K562 (cell line): ENCODE results near the gene NFIC. TPM values are rescaled to one million over a fixed set of nuclear protein-coding genes. Genes with fewer than 3 reads are reported as not detected.
A peak's percentile ranks its signal among the peaks of the same experiment; 100 is the strongest.

Experiments
- CBX5 ChIP-seq: IDR thresholded peaks from 2 replicates; pipeline ENCODE4 v1.6.1; 2014; ENCODE audit warnings: low read depth, borderline replicate concordance
- CGGBP1 ChIP-seq: fragments of 250-450 bp; sonication (Bioruptor Pico); IDR thresholded peaks from 2 replicates; pipeline ENCODE4 v1.9.0; 2021; ENCODE audit warnings: mild to moderate bottlenecking
- ELF4 ChIP-seq: fragments of 450-650 bp; formaldehyde crosslinking; IDR thresholded peaks from 2 replicates; pipeline ENCODE4 v1.4.0; 2022; ENCODE audit warnings: missing genetic modification characterization
- HDAC6 ChIP-seq: IDR thresholded peaks from 2 replicates; pipeline ENCODE4 v1.6.1; 2012; ENCODE audit warnings: low read depth, mild to moderate bottlenecking, control low read depth, inconsistent platforms, low read length, moderate library complexity
- KLF1 ChIP-seq: fragments of 450-650 bp; IDR thresholded peaks from 2 replicates; pipeline ENCODE4 v1.6.1; 2016; ENCODE audit warnings: missing genetic modification characterization, missing compliant biosample characterization
- MIER1 ChIP-seq: fragments of 450-650 bp; IDR thresholded peaks from 2 replicates; pipeline ENCODE4 v1.6.1; 2016; ENCODE audit warnings: antibody characterized with exemption, mild to moderate bottlenecking, low read depth
- PHF21A ChIP-seq: fragments of 450-650 bp; IDR thresholded peaks from 2 replicates; pipeline ENCODE4 v1.6.1; 2017; ENCODE audit warnings: low read depth, borderline replicate concordance
- POLR2AphosphoS2 ChIP-seq: IDR thresholded peaks from 2 replicates; pipeline ENCODE4 v1.6.1; 2012; ENCODE audit warnings: low read length, improper control_type of control experiment
- PURB ChIP-seq: sonication (generic); formaldehyde crosslinking; IDR thresholded peaks from 2 replicates; pipeline ENCODE4 v1.9.0; 2021; ENCODE audit warnings: low read depth, mild to moderate bottlenecking, missing genetic modification reagents
- SETDB1 ChIP-seq: IDR thresholded peaks from one replicate; pipeline ENCODE4 v1.6.1; 2012; ENCODE audit warnings: low read length, control low read depth, inconsistent platforms
- SMAD4 ChIP-seq: fragments of 250-450 bp; sonication (Bioruptor Pico); conservative IDR thresholded peaks from 2 replicates; pipeline ENCODE4 v1.8.0; 2021; ENCODE audit warnings: inconsistent platforms, mild to moderate bottlenecking, moderate library complexity
- ZBTB7A ChIP-seq: IDR thresholded peaks from 2 replicates; pipeline ENCODE4 v1.6.1; 2011; ENCODE audit warnings: low read depth, mild to moderate bottlenecking, low read length, moderate library complexity, borderline replicate concordance; ENCODE audit not compliant: control insufficient read depth
- ZFP91 ChIP-seq: sonication (generic); formaldehyde crosslinking; IDR thresholded peaks from 2 replicates; pipeline ENCODE4 v1.8.0; 2022; ENCODE audit warnings: mild to moderate bottlenecking, missing genetic modification reagents
- polyA plus RNA-seq, 8 experiments: library from polyadenylated mRNA; depleted of rRNA in 4 of 8; stranded (reverse) in 5 of 8; unstranded in 3 of 8; fragments of >200 nt; fragmentation: Nextera tagmentation in 2 of 8; fragmentation: Illumina TruSeq in 1 of 8; extraction: Ambion mirVana in 2 of 8; extraction: Trizol in 1 of 8; gene quantifications; 2 replicates each; pipeline versions ENCODE4 v1.2.1 to v1.2.3, GENCODE V29; 2011 to 2014; ENCODE audit warnings: inconsistent platforms in 1 of 8, missing spikeins in 1 of 8
- total RNA-seq, 7 experiments: library from RNA; depleted of rRNA in 6 of 7; stranded (reverse); fragments of >200 nt in 6 of 7; fragmentation: Illumina TruSeq in 2 of 7; extraction: Trizol in 2 of 7; gene quantifications; 2 replicates each; pipeline versions ENCODE4 v1.2.1 to v1.2.3, GENCODE V29; 2011 to 2021; ENCODE audit warnings: low replicate concordance in 1 of 7
- TF ChIP-seq, protein P1 (sequence below): fragments of 250-450 bp; sonication (Bioruptor Pico); IDR thresholded peaks from 2 replicates; pipeline ENCODE4 v1.4.0; 2020
- TF ChIP-seq, protein P2 (sequence below): fragments of 450-650 bp; IDR thresholded peaks from 2 replicates; pipeline ENCODE4 v1.6.1; 2016

NFIC gene
- total and polyA plus RNA-seq, 9 of the 15 experiments (the other 6 are each of a cell fraction or from before 2014, with no cell fraction given), result 0.71 to 62.1 (median 6.9) TPM

- TF ChIP-seq PURB, result no peak
- no peak for TF ChIP-seq SETDB1
- TF ChIP-seq POLR2AphosphoS2, result no peak
- TF ChIP-seq KLF1 (tag), result no peak
- TF ChIP-seq MIER1, result peak; percentile 68; the same call in 1 of the 2 replicates
- TF ChIP-seq ZBTB7A, result no peak
- TF ChIP-seq CBX5, result no peak
- TF ChIP-seq ZFP91 (CRISPR knock-in tag), result no peak
- no peak for TF ChIP-seq PHF21A
- TF ChIP-seq HDAC6, result no peak
- TF ChIP-seq ELF4 (CRISPR knock-in tag), result peak; percentile 57
- no peak for TF ChIP-seq CGGBP1 (CRISPR knock-in tag)
- TF ChIP-seq, protein P1, sequence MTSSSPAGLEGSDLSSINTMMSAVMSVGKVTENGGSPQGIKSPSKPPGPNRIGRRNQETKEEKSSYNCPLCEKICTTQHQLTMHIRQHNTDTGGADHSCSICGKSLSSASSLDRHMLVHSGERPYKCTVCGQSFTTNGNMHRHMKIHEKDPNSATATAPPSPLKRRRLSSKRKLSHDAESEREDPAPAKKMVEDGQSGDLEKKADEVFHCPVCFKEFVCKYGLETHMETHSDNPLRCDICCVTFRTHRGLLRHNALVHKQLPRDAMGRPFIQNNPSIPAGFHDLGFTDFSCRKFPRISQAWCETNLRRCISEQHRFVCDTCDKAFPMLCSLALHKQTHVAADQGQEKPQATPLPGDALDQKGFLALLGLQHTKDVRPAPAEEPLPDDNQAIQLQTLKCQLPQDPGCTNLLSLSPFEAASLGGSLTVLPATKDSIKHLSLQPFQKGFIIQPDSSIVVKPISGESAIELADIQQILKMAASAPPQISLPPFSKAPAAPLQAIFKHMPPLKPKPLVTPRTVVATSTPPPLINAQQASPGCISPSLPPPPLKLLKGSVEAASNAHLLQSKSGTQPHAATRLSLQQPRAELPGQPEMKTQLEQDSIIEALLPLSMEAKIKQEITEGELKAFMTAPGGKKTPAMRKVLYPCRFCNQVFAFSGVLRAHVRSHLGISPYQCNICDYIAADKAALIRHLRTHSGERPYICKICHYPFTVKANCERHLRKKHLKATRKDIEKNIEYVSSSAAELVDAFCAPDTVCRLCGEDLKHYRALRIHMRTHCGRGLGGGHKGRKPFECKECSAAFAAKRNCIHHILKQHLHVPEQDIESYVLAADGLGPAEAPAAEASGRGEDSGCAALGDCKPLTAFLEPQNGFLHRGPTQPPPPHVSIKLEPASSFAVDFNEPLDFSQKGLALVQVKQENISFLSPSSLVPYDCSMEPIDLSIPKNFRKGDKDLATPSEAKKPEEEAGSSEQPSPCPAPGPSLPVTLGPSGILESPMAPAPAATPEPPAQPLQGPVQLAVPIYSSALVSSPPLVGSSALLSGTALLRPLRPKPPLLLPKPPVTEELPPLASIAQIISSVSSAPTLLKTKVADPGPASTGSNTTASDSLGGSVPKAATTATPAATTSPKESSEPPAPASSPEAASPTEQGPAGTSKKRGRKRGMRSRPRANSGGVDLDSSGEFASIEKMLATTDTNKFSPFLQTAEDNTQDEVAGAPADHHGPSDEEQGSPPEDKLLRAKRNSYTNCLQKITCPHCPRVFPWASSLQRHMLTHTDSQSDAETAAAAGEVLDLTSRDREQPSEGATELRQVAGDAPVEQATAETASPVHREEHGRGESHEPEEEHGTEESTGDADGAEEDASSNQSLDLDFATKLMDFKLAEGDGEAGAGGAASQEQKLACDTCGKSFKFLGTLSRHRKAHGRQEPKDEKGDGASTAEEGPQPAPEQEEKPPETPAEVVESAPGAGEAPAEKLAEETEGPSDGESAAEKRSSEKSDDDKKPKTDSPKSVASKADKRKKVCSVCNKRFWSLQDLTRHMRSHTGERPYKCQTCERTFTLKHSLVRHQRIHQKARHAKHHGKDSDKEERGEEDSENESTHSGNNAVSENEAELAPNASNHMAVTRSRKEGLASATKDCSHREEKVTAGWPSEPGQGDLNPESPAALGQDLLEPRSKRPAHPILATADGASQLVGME (CRISPR knock-in tag), result no peak
- no peak for TF ChIP-seq SMAD4 (CRISPR knock-in tag)
- TF ChIP-seq, protein P2, sequence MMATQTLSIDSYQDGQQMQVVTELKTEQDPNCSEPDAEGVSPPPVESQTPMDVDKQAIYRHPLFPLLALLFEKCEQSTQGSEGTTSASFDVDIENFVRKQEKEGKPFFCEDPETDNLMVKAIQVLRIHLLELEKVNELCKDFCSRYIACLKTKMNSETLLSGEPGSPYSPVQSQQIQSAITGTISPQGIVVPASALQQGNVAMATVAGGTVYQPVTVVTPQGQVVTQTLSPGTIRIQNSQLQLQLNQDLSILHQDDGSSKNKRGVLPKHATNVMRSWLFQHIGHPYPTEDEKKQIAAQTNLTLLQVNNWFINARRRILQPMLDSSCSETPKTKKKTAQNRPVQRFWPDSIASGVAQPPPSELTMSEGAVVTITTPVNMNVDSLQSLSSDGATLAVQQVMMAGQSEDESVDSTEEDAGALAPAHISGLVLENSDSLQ, result peak; percentile 31; the same call in 1 of the 2 replicates
Measured at GRCh38 chr19:3368848-3369336, 2.5 kb downstream of the NFIC start (continued).
